HCT116 (cell line): ENCODE data around the gene SMIM21. TPM values are rescaled to one million over a fixed set of nuclear protein-coding genes. Genes with fewer than 3 reads are reported as not detected.

Source experiments
- ATAC-seq: fragments of 200-7000 bp; cut with Tn5 transposase; 2 replicates; pipeline ENCODE4 v1.9.1; 2020; ENCODE audit warnings: mild to moderate bottlenecking, moderate library complexity
- BruUV-seq: library from RNA; stranded (reverse); fragments of 400-500 nt; replicated peaks from 2 replicates; lab custom pipeline; 2021; lab: Mats Ljungman, UMichigan
- CTCF ChIA-PET: fragments of 300-600 bp; sonication (Branson Sonifier 250); formaldehyde crosslinking; loops from one replicate; lab custom pipeline; 2021; ENCODE audit warnings: antibody characterized with exemption; lab: Charles Lee
- POLR2A ChIA-PET: fragments of 300-600, 350-600 bp; sonication (Branson Sonifier 250); formaldehyde crosslinking; loops from one replicate; lab custom pipeline; 2021; ENCODE audit warnings: antibody characterized with exemption; lab: Charles Lee
- RAD21 ChIA-PET, 2 experiments: fragments of 300-600 bp; sonication (Branson Sonifier 250); formaldehyde crosslinking; loops; one replicate each; lab custom pipeline; 2023; ENCODE audit warnings: low total read pairs in 2 of 2; ENCODE audit not compliant: uncharacterized antibody in 2 of 2, unreplicated experiment in 2 of 2, low non-redundant PET in 1 of 2; lab: Charles Lee
- DNase-seq: peaks from one replicate; pipeline ENCODE4 v3.0.0-alpha.2; 2010; ENCODE audit warnings: low read depth, low spot score
- H2AFZ ChIP-seq: fragments of 200-600 bp; shearing (Covaris generic), sonication (generic); 2 replicates; pipeline ENCODE4 v1.6.1; 2017; ENCODE audit warnings: low read depth, mixed run types, mixed read lengths, antibody characterized with exemption, low read length; ENCODE audit not compliant: poor library complexity, severe bottlenecking
- H3K27ac ChIP-seq: 2 replicates; pipeline ENCODE4 v1.5.1; 2012; ENCODE audit warnings: low read depth, low read length
- H3K27me3 ChIP-seq: fragments of 200-600 bp; sonication (generic); 2 replicates; pipeline ENCODE4 v1.6.1; 2016; ENCODE audit warnings: mixed run types, low read length, mixed read lengths; ENCODE audit not compliant: insufficient read depth
- H3K36me3 ChIP-seq, 2 experiments: fragments of 200-500 bp in 1 of 2; fragments of 200-600 bp in 1 of 2; sonication (Bioruptor generic) in 1 of 2; sonication (generic) in 1 of 2; 2 replicates each; pipeline versions ENCODE4 v1.5.1 to v1.6.1; 2014 to 2016; ENCODE audit warnings: low read length in 2 of 2, inconsistent platforms in 1 of 2, mixed read lengths in 1 of 2, mixed run types in 1 of 2; ENCODE audit not compliant: insufficient read depth in 2 of 2, control insufficient read depth in 1 of 2
- H3K4me1 ChIP-seq, 2 experiments: fragments of 200-600 bp in 1 of 2; sonication (generic) in 1 of 2; 2 replicates each; pipeline versions ENCODE4 v1.5.1 to v1.6.1; 2012 to 2017; ENCODE audit warnings: low read length in 2 of 2, inconsistent platforms in 1 of 2, mild to moderate bottlenecking in 1 of 2, mixed read lengths in 1 of 2, mixed run types in 1 of 2, moderate library complexity in 1 of 2; ENCODE audit not compliant: insufficient read depth in 2 of 2, control insufficient read depth in 1 of 2
- H3K4me2 ChIP-seq: fragments of 200-600 bp; sonication (generic); 2 replicates; pipeline ENCODE4 v1.6.1; 2017; ENCODE audit warnings: mixed run types, low read length, mixed read lengths
- H3K4me3 ChIP-seq, 2 experiments: fragments of 200-600 bp in 1 of 2; sonication (generic) in 1 of 2; replicated peaks in 1 of 2; 2 replicates each; pipeline ENCODE4 v1.5.1; 2011 to 2016; ENCODE audit warnings: low read length in 2 of 2, control low read depth in 1 of 2, low read depth in 1 of 2, mild to moderate bottlenecking in 1 of 2, mixed read lengths in 1 of 2, mixed run types in 1 of 2
- H3K79me2 ChIP-seq: fragments of 200-600 bp; sonication (generic); 2 replicates; pipeline ENCODE4 v1.6.1; 2017; ENCODE audit warnings: mild to moderate bottlenecking, mixed run types, low read length, moderate library complexity, mixed read lengths; ENCODE audit not compliant: insufficient read depth
- H3K9ac ChIP-seq: fragments of 200-600 bp; sonication (generic); 2 replicates; pipeline ENCODE4 v1.6.1; 2016; ENCODE audit warnings: low read length, mixed read lengths
- H3K9me2 ChIP-seq: fragments of 200-600 bp; sonication (generic), shearing (Covaris generic); 2 replicates; pipeline ENCODE4 v1.6.1; 2017; ENCODE audit warnings: mixed run types, mild to moderate bottlenecking, moderate library complexity; ENCODE audit not compliant: insufficient read depth
- H3K9me3 ChIP-seq, 2 experiments: fragments of 200-500 bp in 1 of 2; fragments of 200-600 bp in 1 of 2; sonication (Bioruptor generic) in 1 of 2; sonication (generic) in 1 of 2; 2 replicates each; pipeline ENCODE4 v1.6.1; 2014 to 2017; ENCODE audit warnings: low read length in 2 of 2, mixed read lengths in 2 of 2, inconsistent platforms in 1 of 2, low read depth in 1 of 2, mild to moderate bottlenecking in 1 of 2, mixed run types in 1 of 2, moderate library complexity in 1 of 2; ENCODE audit not compliant: control insufficient read depth in 1 of 2, insufficient read depth in 1 of 2
- H4K20me1 ChIP-seq: fragments of 200-600 bp; sonication (generic), shearing (Covaris generic); 2 replicates; pipeline ENCODE4 v1.6.1; 2017; ENCODE audit warnings: mixed run types, mild to moderate bottlenecking, moderate library complexity; ENCODE audit not compliant: insufficient read depth
- CEBPB ChIP-seq: IDR thresholded peaks from 2 replicates; pipeline ENCODE4 v1.6.1; 2012; ENCODE audit warnings: low read depth
- EGR1 ChIP-seq: IDR thresholded peaks from 2 replicates; pipeline ENCODE4 v1.6.1; 2012; ENCODE audit warnings: low read depth
- ELF1 ChIP-seq: IDR thresholded peaks from 2 replicates; pipeline ENCODE4 v1.6.1; 2012; ENCODE audit warnings: low read depth, borderline replicate concordance
- EZH2phosphoT487 ChIP-seq: fragments of 200-600 bp; IDR thresholded peaks from 2 replicates; pipeline ENCODE4 v1.6.1; 2018; ENCODE audit warnings: antibody characterized with exemption, borderline replicate concordance
- FOSL1 ChIP-seq: IDR thresholded peaks from 2 replicates; pipeline ENCODE4 v1.6.1; 2012; ENCODE audit warnings: low read depth
- JUND ChIP-seq: IDR thresholded peaks from 2 replicates; pipeline ENCODE4 v1.6.1; 2012
- SP1 ChIP-seq: IDR thresholded peaks from 2 replicates; pipeline ENCODE4 v1.6.1; 2012; ENCODE audit warnings: low read depth
- SRF ChIP-seq: IDR thresholded peaks from 2 replicates; pipeline ENCODE4 v1.6.1; 2012; ENCODE audit warnings: low read depth
- TCF7L2 ChIP-seq: IDR thresholded peaks from 2 replicates; pipeline ENCODE4 v1.7.0; 2011; ENCODE audit warnings: borderline replicate concordance, inconsistent platforms; ENCODE audit not compliant: insufficient read depth, insufficient read length; ENCODE audit errors: extremely low read depth
- YY1 ChIP-seq: IDR thresholded peaks from 2 replicates; pipeline ENCODE4 v1.6.1; 2011; ENCODE audit warnings: low read length, low read depth, moderate library complexity, mild to moderate bottlenecking; ENCODE audit not compliant: insufficient replicate concordance; ENCODE audit errors: extremely low read depth
- ZFX ChIP-seq: fragments of 450-650 bp; IDR thresholded peaks from 2 replicates; pipeline ENCODE4 v1.6.1; 2017
- intact Hi-C: fragments of 100-400 bp; cut with micrococcal nuclease; formaldehyde crosslinking; loops from 2 replicates; pipeline ENCODE4 v1.10.0; 2022
- total RNA-seq: library from RNA; stranded (reverse); gene quantifications from one replicate; pipeline ENCODE4 v1.2.1, GENCODE V29; 2021; ENCODE audit not compliant: unreplicated experiment
- TF ChIP-seq, protein P1 (sequence below): IDR thresholded peaks from 2 replicates; pipeline ENCODE4 v1.6.1; 2012; ENCODE audit warnings: low read depth
- TF ChIP-seq, protein P2 (sequence below): IDR thresholded peaks from 2 replicates; pipeline ENCODE4 v1.6.1; 2012

SMIM21 gene
- total RNA-seq, 1 experiment from 2014 or later, result not detected

DNA sequence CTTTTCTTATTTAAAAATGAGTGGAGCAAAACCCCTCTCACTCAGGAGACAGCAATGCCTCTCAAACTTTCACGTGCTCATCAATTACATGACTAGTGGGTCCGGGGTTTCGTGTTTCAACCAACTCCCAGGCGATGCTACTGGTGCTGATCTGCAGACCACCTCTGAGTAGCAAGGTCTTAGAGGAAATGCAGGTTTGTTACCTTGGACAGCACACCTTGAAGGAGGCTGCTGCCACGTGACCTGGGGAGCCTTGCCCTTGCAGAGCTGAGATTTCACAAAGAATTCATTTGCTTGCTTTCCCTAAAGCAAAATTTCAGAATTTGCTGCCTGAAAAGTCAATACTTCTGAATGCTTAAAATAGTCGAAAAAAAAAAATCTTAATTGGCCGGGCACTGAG lies 32.4 kb downstream of the SMIM21 start:
- intact Hi-C loops, result no loop called here
- ATAC-seq (no peak), DNase-seq (no peak)
- POLR2A ChIA-PET, result no interaction called here
- Histone ChIP-seq H3K36me3 (no peaks in the 10 kb centered on the region), H3K9ac (no peak overlapping the region), H3K4me3 (no peak overlapping the region), H4K20me1 (no peaks in the 10 kb centered on the region), H3K4me2 (no peak overlapping the region), H3K9me3 (no peaks in the 10 kb centered on the region), H2AFZ (no peak overlapping the region)
- TF ChIP-seq SRF (no peak), JUND (no peak), ZFX (no peak), YY1 (no peak), EGR1 (no peak)
- TF ChIP-seq, protein P1, sequence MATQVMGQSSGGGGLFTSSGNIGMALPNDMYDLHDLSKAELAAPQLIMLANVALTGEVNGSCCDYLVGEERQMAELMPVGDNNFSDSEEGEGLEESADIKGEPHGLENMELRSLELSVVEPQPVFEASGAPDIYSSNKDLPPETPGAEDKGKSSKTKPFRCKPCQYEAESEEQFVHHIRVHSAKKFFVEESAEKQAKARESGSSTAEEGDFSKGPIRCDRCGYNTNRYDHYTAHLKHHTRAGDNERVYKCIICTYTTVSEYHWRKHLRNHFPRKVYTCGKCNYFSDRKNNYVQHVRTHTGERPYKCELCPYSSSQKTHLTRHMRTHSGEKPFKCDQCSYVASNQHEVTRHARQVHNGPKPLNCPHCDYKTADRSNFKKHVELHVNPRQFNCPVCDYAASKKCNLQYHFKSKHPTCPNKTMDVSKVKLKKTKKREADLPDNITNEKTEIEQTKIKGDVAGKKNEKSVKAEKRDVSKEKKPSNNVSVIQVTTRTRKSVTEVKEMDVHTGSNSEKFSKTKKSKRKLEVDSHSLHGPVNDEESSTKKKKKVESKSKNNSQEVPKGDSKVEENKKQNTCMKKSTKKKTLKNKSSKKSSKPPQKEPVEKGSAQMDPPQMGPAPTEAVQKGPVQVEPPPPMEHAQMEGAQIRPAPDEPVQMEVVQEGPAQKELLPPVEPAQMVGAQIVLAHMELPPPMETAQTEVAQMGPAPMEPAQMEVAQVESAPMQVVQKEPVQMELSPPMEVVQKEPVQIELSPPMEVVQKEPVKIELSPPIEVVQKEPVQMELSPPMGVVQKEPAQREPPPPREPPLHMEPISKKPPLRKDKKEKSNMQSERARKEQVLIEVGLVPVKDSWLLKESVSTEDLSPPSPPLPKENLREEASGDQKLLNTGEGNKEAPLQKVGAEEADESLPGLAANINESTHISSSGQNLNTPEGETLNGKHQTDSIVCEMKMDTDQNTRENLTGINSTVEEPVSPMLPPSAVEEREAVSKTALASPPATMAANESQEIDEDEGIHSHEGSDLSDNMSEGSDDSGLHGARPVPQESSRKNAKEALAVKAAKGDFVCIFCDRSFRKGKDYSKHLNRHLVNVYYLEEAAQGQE, result peak; percentile 23
- TF ChIP-seq, all 23 proteins: peak for 1
- H3K4me1 ChIP-seq, result no peaks in the 10 kb centered on the region
- no TSS peak for BruUV-seq
- H3K79me2 ChIP-seq, result no peaks in the 10 kb centered on the region
- no peak overlapping the region for H3K27ac ChIP-seq
- RAD21 ChIA-PET, result no interaction called here
- H3K27me3 ChIP-seq, result peaks cover 6% of the 10 kb centered on the region; the same call in 1 of the 2 replicates
- CTCF ChIA-PET, result no interaction called here
- H3K9me2 ChIP-seq, result no peaks in the 10 kb centered on the region

DNA sequence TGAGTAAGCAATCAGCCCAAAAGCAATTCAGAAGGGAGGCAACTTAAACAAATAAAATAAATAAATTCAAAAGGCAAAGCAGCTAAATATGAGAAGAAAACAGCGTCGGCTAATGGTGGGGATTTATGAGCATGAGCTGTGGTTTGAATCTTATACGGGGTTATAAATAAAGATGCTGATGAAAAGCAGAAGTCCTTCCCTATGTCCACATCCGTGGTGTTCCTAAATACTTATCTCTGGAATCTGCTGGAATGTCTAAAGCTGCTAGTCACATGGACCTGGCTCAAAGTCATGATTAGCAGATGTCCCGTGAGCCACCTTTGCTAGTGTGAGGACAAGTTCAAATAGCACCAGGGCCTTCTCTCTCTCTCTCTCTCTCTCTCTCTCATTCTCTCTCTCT lies 33.8 kb downstream of the SMIM21 start:
- intact Hi-C loops, result no loop called here
- RAD21 ChIA-PET, result no interaction called here
- Histone ChIP-seq H3K9me3 (no peaks in the 10 kb centered on the region), H3K9ac (no peak overlapping the region), H3K79me2 (no peaks in the 10 kb centered on the region), H3K27ac (no peak overlapping the region), H3K4me3 (no peak overlapping the region), H3K27me3 (peaks cover 5% of the 10 kb centered on the region; the same call in 1 of the 2 replicates), H2AFZ (no peak overlapping the region), H3K4me1 (no peaks in the 10 kb centered on the region), H3K9me2 (no peaks in the 10 kb centered on the region), H4K20me1 (no peaks in the 10 kb centered on the region), H3K36me3 (no peaks in the 10 kb centered on the region), H3K4me2 (no peak overlapping the region)
- BruUV-seq, result no TSS peak
- ATAC-seq, result no peak
- CTCF ChIA-PET, result no interaction called here
- POLR2A ChIA-PET, result no interaction called here
- no peak for DNase-seq
- TF ChIP-seq, protein P2, sequence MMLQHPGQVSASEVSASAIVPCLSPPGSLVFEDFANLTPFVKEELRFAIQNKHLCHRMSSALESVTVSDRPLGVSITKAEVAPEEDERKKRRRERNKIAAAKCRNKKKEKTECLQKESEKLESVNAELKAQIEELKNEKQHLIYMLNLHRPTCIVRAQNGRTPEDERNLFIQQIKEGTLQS, result no peak
- TF ChIP-seq TCF7L2 (no peak), EZH2phosphoT487 (no peak), YY1 (no peak), CEBPB (no peak), SP1 (no peak), FOSL1 (no peak), ELF1 (no peak)
- TF ChIP-seq, protein P1, result no peak
